ENCODE data around the gene TULP4.

Gene TULP4

GRCh38 chr6:158369241-158369640 is 57.0 kb downstream of the TULP4 start:
- Histone ChIP-seq H3K4me1 (peaks cover 0 to 11% (median 7%) of the 10 kb centered on the region in 10 experiments; a peak in 12 of 20 replicates), H3K9me3 (replicated peaks in 1 of 11) (peaks cover 0 to 23% (median 14%) of the 10 kb centered on the region in 11 experiments; a peak in 15 of 22 replicates), H3K27ac (no peak overlapping the region), H4K20me1 (peaks cover 0 to 26% (median 5%) of the 10 kb centered on the region in 11 experiments; a peak in 9 of 22 replicates), H3K9ac (no peak overlapping the region), H3K36me3 (peaks cover 0 to 26% (median 8%) of the 10 kb centered on the region in 11 experiments; a peak in 12 of 22 replicates), H3K4me3 (no peak overlapping the region), H3K4me2 (peak overlapping the region in 4 of 11 experiments; percentile 4 to 27 (median 20); a peak in 3 of 22 replicates), H3K27me3 (no peaks in the 10 kb centered on the region)
- no peak for TF ChIP-seq Cebpa-rat (IDR thresholded peaks at IDR 0.05)

- Histone ChIP-seq H3K27me3 (no peaks in the 10 kb centered on the region), H3K4me3 (no peak overlapping the region), H3K9me3 (replicated peaks in 1 of 11) (peaks cover 0 to 9% (median 7%) of the 10 kb centered on the region in 11 experiments; a peak in 5 of 22 replicates), H3K36me3 (peaks cover 0 to 26% (median 8%) of the 10 kb centered on the region in 11 experiments; a peak in 12 of 22 replicates), H3K4me2 (no peak overlapping the region), H3K27ac (no peak overlapping the region), H4K20me1 (peaks cover 0 to 37% (median 5%) of the 10 kb centered on the region in 11 experiments; a peak in 12 of 22 replicates), H3K9ac (no peak overlapping the region), H3K4me1 (peaks cover 0 to 13% (median 7%) of the 10 kb centered on the region in 10 experiments; a peak in 12 of 20 replicates)
- TF ChIP-seq Cebpa-rat (IDR thresholded peaks at IDR 0.05): no peak
These were observed 58.5 kb downstream of the TULP4 start for GRCh38 chr6:158370805-158371204.

GRCh38 chr6:158371261-158371660 is 59.0 kb downstream of the TULP4 start:
- H3K27me3 ChIP-seq: no peaks in the 10 kb centered on the region
- H3K4me3 ChIP-seq: no peak overlapping the region
- no peak for TF ChIP-seq Cebpa-rat (IDR thresholded peaks at IDR 0.05)
- peaks cover 0 to 11% (median 7%) of the 10 kb centered on the region in 10 experiments; a peak in 13 of 20 replicates for H3K4me1 ChIP-seq
- peaks cover 0 to 26% (median 8%) of the 10 kb centered on the region in 11 experiments; a peak in 12 of 22 replicates for H3K36me3 ChIP-seq
- no peak overlapping the region for H3K4me2 ChIP-seq
- no peak overlapping the region for H3K27ac ChIP-seq
- no peak overlapping the region for H3K9ac ChIP-seq
- peaks cover 0 to 41% (median 8%) of the 10 kb centered on the region in 11 experiments; a peak in 13 of 22 replicates for H4K20me1 ChIP-seq
- H3K9me3 ChIP-seq (replicated peaks in 1 of 11): peaks cover 0 to 6% (median 3%) of the 10 kb centered on the region in 11 experiments; a peak in 4 of 22 replicates

GRCh38 chr6:158372574-158372973 is 60.3 kb downstream of the TULP4 start:
- no peak overlapping the region for H3K27ac ChIP-seq
- H3K9me3 ChIP-seq (replicated peaks in 1 of 11): no peaks in the 10 kb centered on the region
- peaks cover 3 to 30% (median 12%) of the 10 kb centered on the region in 11 experiments; a peak in 13 of 22 replicates for H3K36me3 ChIP-seq
- no peaks in the 10 kb centered on the region for H3K27me3 ChIP-seq
- peaks cover 3 to 49% (median 13%) of the 10 kb centered on the region in 11 experiments; a peak in 14 of 22 replicates for H4K20me1 ChIP-seq
- no peak overlapping the region for H3K9ac ChIP-seq
- no peak overlapping the region for H3K4me3 ChIP-seq
- TF ChIP-seq Cebpa-rat (IDR thresholded peaks at IDR 0.05): no peak
- peaks cover 0 to 14% (median 7%) of the 10 kb centered on the region in 10 experiments; a peak in 11 of 20 replicates for H3K4me1 ChIP-seq
- H3K4me2 ChIP-seq: no peak overlapping the region

- H3K4me3 ChIP-seq: no peak overlapping the region
- H3K36me3 ChIP-seq: peaks cover 3 to 30% (median 14%) of the 10 kb centered on the region in 11 experiments; a peak in 13 of 22 replicates
- no peak overlapping the region for H3K9ac ChIP-seq
- no peaks in the 10 kb centered on the region for H3K9me3 ChIP-seq (replicated peaks in 1 of 11)
- no peak overlapping the region for H3K27ac ChIP-seq
- TF ChIP-seq Cebpa-rat (IDR thresholded peaks at IDR 0.05): no peak
- H3K27me3 ChIP-seq: no peaks in the 10 kb centered on the region
- H3K4me2 ChIP-seq: no peak overlapping the region
- peaks cover 0 to 14% (median 7%) of the 10 kb centered on the region in 10 experiments; a peak in 11 of 20 replicates for H3K4me1 ChIP-seq
- peaks cover 3 to 48% (median 13%) of the 10 kb centered on the region in 11 experiments; a peak in 14 of 22 replicates for H4K20me1 ChIP-seq
These were observed 60.9 kb downstream of the TULP4 start for GRCh38 chr6:158373214-158373613.

- Histone ChIP-seq H3K4me2 (no peak overlapping the region; a peak in 1 of 22 replicates), H3K4me1 (peaks cover 0 to 14% (median 6%) of the 10 kb centered on the region in 10 experiments; a peak in 12 of 20 replicates), H3K9me3 (replicated peaks in 1 of 11) (no peaks in the 10 kb centered on the region), H3K27me3 (no peaks in the 10 kb centered on the region), H3K4me3 (no peak overlapping the region), H3K27ac (no peak overlapping the region), H3K36me3 (peaks cover 3 to 30% (median 14%) of the 10 kb centered on the region in 11 experiments; a peak in 13 of 22 replicates), H3K9ac (no peak overlapping the region), H4K20me1 (peaks cover 3 to 43% (median 13%) of the 10 kb centered on the region in 11 experiments; a peak in 13 of 22 replicates)
- 0 out of 22 replicates have a peak, but pooled peaks of 1 of the 11 experiments have one; percentile 24 for TF ChIP-seq Cebpa-rat (IDR thresholded peaks at IDR 0.05)
These were observed 61.8 kb downstream of the TULP4 start for GRCh38 chr6:158374020-158374419.

- Histone ChIP-seq H3K27me3 (no peaks in the 10 kb centered on the region), H4K20me1 (peaks cover 3 to 39% (median 20%) of the 10 kb centered on the region in 11 experiments; a peak in 14 of 22 replicates), H3K4me2 (no peak overlapping the region), H3K9ac (no peak overlapping the region), H3K36me3 (peaks cover 0 to 24% (median 11%) of the 10 kb centered on the region in 11 experiments; a peak in 10 of 22 replicates), H3K4me3 (no peak overlapping the region), H3K27ac (no peak overlapping the region), H3K9me3 (replicated peaks in 1 of 11) (no peaks in the 10 kb centered on the region), H3K4me1 (peaks cover 0 to 20% (median 0%) of the 10 kb centered on the region in 10 experiments; a peak in 6 of 20 replicates)
- TF ChIP-seq Cebpa-rat (IDR thresholded peaks at IDR 0.05): no peak
These were observed 64.4 kb downstream of the TULP4 start for GRCh38 chr6:158376631-158377081.

- peaks cover 0 to 20% (median 0%) of the 10 kb centered on the region in 10 experiments; a peak in 6 of 20 replicates for H3K4me1 ChIP-seq
- H3K4me3 ChIP-seq: no peak overlapping the region
- H3K9me3 ChIP-seq (replicated peaks in 1 of 11): no peaks in the 10 kb centered on the region
- TF ChIP-seq Cebpa-rat (IDR thresholded peaks at IDR 0.05): no peak
- H3K9ac ChIP-seq: no peak overlapping the region
- H3K27me3 ChIP-seq: no peaks in the 10 kb centered on the region
- no peak overlapping the region for H3K4me2 ChIP-seq
- peaks cover 6 to 49% (median 24%) of the 10 kb centered on the region in 11 experiments; a peak in 15 of 22 replicates for H4K20me1 ChIP-seq
- peaks cover 0 to 32% (median 11%) of the 10 kb centered on the region in 11 experiments; a peak in 11 of 22 replicates for H3K36me3 ChIP-seq
- no peak overlapping the region for H3K27ac ChIP-seq
These were observed 65.6 kb downstream of the TULP4 start for GRCh38 chr6:158377860-158378259.

GRCh38 chr6:158379336-158379735 is 67.1 kb downstream of the TULP4 start:
- H3K27ac ChIP-seq: no peak overlapping the region
- H3K9me3 ChIP-seq (replicated peaks in 1 of 11): no peaks in the 10 kb centered on the region
- H3K27me3 ChIP-seq: no peaks in the 10 kb centered on the region
- H3K36me3 ChIP-seq: peaks cover 0 to 29% (median 10%) of the 10 kb centered on the region in 11 experiments; a peak in 9 of 22 replicates
- H3K4me2 ChIP-seq: peak overlapping the region in 2 of 11 experiments; percentile 8 to 20; a peak in 1 of 22 replicates
- no peak overlapping the region for H3K9ac ChIP-seq
- peaks cover 9 to 58% (median 27%) of the 10 kb centered on the region in 11 experiments; a peak in 15 of 22 replicates for H4K20me1 ChIP-seq
- TF ChIP-seq Cebpa-rat (IDR thresholded peaks at IDR 0.05): no peak
- H3K4me1 ChIP-seq: peaks cover 0 to 15% (median 0%) of the 10 kb centered on the region in 10 experiments; a peak in 6 of 20 replicates
- H3K4me3 ChIP-seq: no peak overlapping the region

All from BLaER1 treated with 17β-estradiol and CSF1 and Interleukin-3, amounts not matched to agents 10 nM and 100 nM (cell line).